Fibroblast of skin of left quadriceps (primary cell): ENCODE measurements around the gene UXS1.
A peak's percentile ranks its signal among the peaks of the same experiment; 100 is the strongest.
"Not testable (repeated sequence)": the region's sequence is repeated elsewhere in the genome, so short reads cannot be mapped to it uniquely, and the experiment has no call there.

ENCODE experiments used
- DNase-seq, 2 experiments: peaks; one replicate each; pipeline ENCODE4 v3.0.0-alpha.2; 2013; ENCODE audit warnings: low read depth in 2 of 2

The UXS1 gene

GRCh38 chr2:106160786-106161261 is 33.3 kb downstream of the UXS1 start:
- DNase-seq, result no peak

- DNase-seq, result no peak
These were observed 34.0 kb downstream of the UXS1 start for GRCh38 chr2:106159866-106160785.

- DNase-seq, result no peak
These were observed 35.2 kb downstream of the UXS1 start for GRCh38 chr2:106158871-106159270.

GRCh38 chr2:106158131-106158530 is 36.0 kb downstream of the UXS1 start:
- DNase-seq, result no peak

- no peak for DNase-seq
These were observed 36.7 kb downstream of the UXS1 start for GRCh38 chr2:106157416-106157815.

- DNase-seq, result no peak
These were observed 37.5 kb downstream of the UXS1 start for GRCh38 chr2:106156305-106157296.

- no peak for DNase-seq
These were observed 40.3 kb downstream of the UXS1 start for GRCh38 chr2:106153781-106154180.

GRCh38 chr2:106147665-106148064 is 46.4 kb downstream of the UXS1 start:
- no peak for DNase-seq

- DNase-seq, result peak in 1 of 2 experiments; percentile 29
These were observed 46.9 kb downstream of the UXS1 start for GRCh38 chr2:106147159-106147558.

- DNase-seq, result no peak
These were observed 49.3 kb downstream of the UXS1 start for GRCh38 chr2:106144621-106145331.

GRCh38 chr2:106143495-106144215 is 50.4 kb downstream of the UXS1 start:
- DNase-seq, result no peak

GRCh38 chr2:106142683-106143082 is 51.4 kb downstream of the UXS1 start:
- no peak for DNase-seq

- DNase-seq, result no peak
These were observed 53.2 kb downstream of the UXS1 start for GRCh38 chr2:106140913-106141312.

- DNase-seq, result no peak
These were observed 54.0 kb downstream of the UXS1 start for GRCh38 chr2:106140113-106140512.

- DNase-seq, result no peak
These were observed 54.7 kb downstream of the UXS1 start for GRCh38 chr2:106139238-106139935.

- no peak for DNase-seq
These were observed 55.4 kb downstream of the UXS1 start for GRCh38 chr2:106138543-106139237.

- DNase-seq, result no peak
These were observed 56.2 kb downstream of the UXS1 start for GRCh38 chr2:106137731-106138521.

- DNase-seq, result not testable (repeated sequence)
These were observed 62.9 kb downstream of the UXS1 start for GRCh38 chr2:106131192-106131591.
